HepG2 (cell line): ENCODE data around the gene PPP1R16B. TPM values are rescaled to one million over a fixed set of nuclear protein-coding genes. Genes with fewer than 3 reads are reported as not detected.

Experiments
- ATAC-seq: fragments of 200-7000 bp; cut with Tn5 transposase; 3 replicates; pipeline ENCODE4 v1.9.1; 2020; ENCODE audit warnings: mild to moderate bottlenecking, moderate library complexity
- BruUV-seq: library from RNA; stranded (reverse); fragments of 400-500 nt; replicated peaks from 2 replicates; lab custom pipeline; 2021; lab: Mats Ljungman, UMichigan
- CTCF ChIA-PET: fragments of 300-600 bp; formaldehyde crosslinking; extraction: SDS; loops from one replicate; lab custom pipeline; 2021; ENCODE audit warnings: low total read pairs, inconsistent platforms, low intra/inter-chr PET ratio; lab: Yijun Ruan, JAX
- POLR2A ChIA-PET: fragments of 350-600 bp; sonication (Branson Sonifier 250); formaldehyde crosslinking; loops from one replicate; lab custom pipeline; 2020; ENCODE audit warnings: antibody characterized with exemption, inconsistent platforms; lab: Yijun Ruan, JAX
- DNase-seq: peaks from one replicate; pipeline ENCODE4 v3.0.0-alpha.2; 2015; ENCODE audit warnings: low spot score
- FAIRE-seq: peaks from 3 replicates; lab custom pipeline; 2011; peaks lifted over from hg19 to GRCh38; lab: Jason Lieb, UNC
- H2AFZ ChIP-seq: one replicate; pipeline ENCODE4 v1.6.1; 2011; ENCODE audit warnings: low read length, inconsistent platforms
- H3K27ac ChIP-seq: fragments of 300-600 bp; 3 replicates; pipeline ENCODE4 v1.8.0; 2011; ENCODE audit warnings: mixed run types, mild to moderate bottlenecking, mixed read lengths, low read length, inconsistent platforms; ENCODE audit not compliant: insufficient read depth; ENCODE audit errors: extremely low read length
- H3K27me3 ChIP-seq, 2 experiments: fragments of 200-600 bp in 1 of 2; 2 replicates in 1 of 2; 3 replicates in 1 of 2; pipeline versions ENCODE4 v1.6.0 to v1.8.0; 2011; ENCODE audit warnings: low read length in 2 of 2, mild to moderate bottlenecking in 2 of 2, moderate library complexity in 2 of 2, inconsistent platforms in 1 of 2; ENCODE audit not compliant: insufficient read depth in 2 of 2, control insufficient read depth in 1 of 2
- H3K36me3 ChIP-seq, 2 experiments: fragments of 200-600 bp in 1 of 2; replicated peaks in 1 of 2; 2 replicates in 1 of 2; 3 replicates in 1 of 2; pipeline versions ENCODE4 v1.5.1 to v1.8.0; 2011; ENCODE audit warnings: low read length in 2 of 2, inconsistent platforms in 1 of 2; ENCODE audit not compliant: insufficient read depth in 2 of 2, control insufficient read depth in 1 of 2
- H3K4me1 ChIP-seq: 2 replicates; pipeline ENCODE4 v1.5.1; 2012; ENCODE audit warnings: low read length, inconsistent platforms; ENCODE audit not compliant: insufficient read depth
- H3K4me2 ChIP-seq: 2 replicates; pipeline ENCODE4 v1.6.0; 2011; ENCODE audit warnings: low read depth, low read length, inconsistent platforms
- H3K4me3 ChIP-seq, 3 experiments: fragments of 200-600 bp in 1 of 3; sonication (generic), shearing (Covaris generic) in 1 of 3; replicated peaks in 1 of 3; 2 replicates each; pipeline ENCODE4 v1.5.1; 2011 to 2016; ENCODE audit warnings: low read length in 3 of 3, inconsistent platforms in 2 of 3, low read depth in 2 of 3, mild to moderate bottlenecking in 2 of 3, control low read depth in 1 of 3, mixed read lengths in 1 of 3; ENCODE audit not compliant: insufficient read depth in 1 of 3
- H3K79me2 ChIP-seq: one replicate; pipeline ENCODE4 v1.6.1; 2011; ENCODE audit warnings: low read length, inconsistent platforms; ENCODE audit not compliant: insufficient read depth
- H3K9ac ChIP-seq: 2 replicates; pipeline ENCODE4 v1.6.0; 2011; ENCODE audit warnings: mild to moderate bottlenecking, low read depth, low read length, inconsistent platforms; ENCODE audit not compliant: insufficient read depth
- H3K9me3 ChIP-seq: 2 replicates; pipeline ENCODE4 v1.5.1; 2012; ENCODE audit warnings: mild to moderate bottlenecking, low read length
- H4K20me1 ChIP-seq: 2 replicates; pipeline ENCODE4 v1.6.0; 2011; ENCODE audit warnings: inconsistent platforms, mild to moderate bottlenecking, low read length, moderate library complexity; ENCODE audit not compliant: insufficient read depth
- FOXM1 ChIP-seq: sonication (generic); formaldehyde crosslinking; IDR thresholded peaks from 2 replicates; pipeline ENCODE4 v1.5.0; 2020; ENCODE audit warnings: missing genetic modification reagents
- FOXO4 ChIP-seq: sonication (generic); formaldehyde crosslinking; conservative IDR thresholded peaks from 2 replicates; pipeline ENCODE4 v1.8.1; 2023; ENCODE audit warnings: missing genetic modification reagents
- MAFF ChIP-seq: IDR thresholded peaks from 2 replicates; pipeline ENCODE4 v1.6.1; 2011; ENCODE audit warnings: low read depth, low read length, improper control_type of control experiment
- MAFG ChIP-seq: sonication (generic); formaldehyde crosslinking; IDR thresholded peaks from 2 replicates; pipeline ENCODE4 v1.5.1; 2020; ENCODE audit warnings: mild to moderate bottlenecking, missing genetic modification reagents
- MAFK ChIP-seq, 2 experiments: IDR thresholded peaks in 1 of 2; conservative IDR thresholded peaks in 1 of 2; 2 replicates each; pipeline ENCODE4 v1.6.1; 2011; ENCODE audit warnings: improper control_type of control experiment in 2 of 2, low read length in 2 of 2
- ZNF292 ChIP-seq: sonication (generic); formaldehyde crosslinking; IDR thresholded peaks from 2 replicates; pipeline ENCODE4 v1.8.1; 2022; ENCODE audit warnings: mild to moderate bottlenecking, low read depth, missing genetic modification reagents, borderline replicate concordance
- ZNF496 ChIP-seq: sonication (generic); formaldehyde crosslinking; IDR thresholded peaks from 2 replicates; pipeline ENCODE4 v1.8.1; 2023; ENCODE audit warnings: mild to moderate bottlenecking, moderate library complexity, missing genetic modification reagents; ENCODE audit not compliant: insufficient replicate concordance
- WGBS: methylation state at CpG from one replicate; pipeline ENCODE4 v1.1.6; 2017; ENCODE audit warnings: low lambda C conversion rate; 5-methylcytosine and 5-hydroxymethylcytosine counted together
- in situ Hi-C: cut with HindIII; loops from 2 replicates; pipeline ENCODE4 v1.10.0; 2017; ENCODE audit warnings: low pct_unique_long_range_greater_than_20kb; ENCODE audit not compliant: extremely low pct_ligation_motif_present
- intact Hi-C: fragments of 100-400 bp; cut with micrococcal nuclease; formaldehyde crosslinking; loops from one replicate; pipeline ENCODE4 v1.10.0; 2022; ENCODE audit not compliant: unreplicated experiment
- polyA plus RNA-seq, 8 experiments: library from polyadenylated mRNA; depleted of rRNA in 3 of 8; stranded (reverse) in 7 of 8; unstranded in 1 of 8; fragments of >200 nt; fragmentation: Illumina TruSeq in 4 of 8; extraction: Trizol in 4 of 8; gene quantifications; 2 replicates each; pipeline versions ENCODE4 v1.2.1 to v1.2.3, GENCODE V29; 2011 to 2016; ENCODE audit warnings: low read depth in 4 of 8, missing spikeins in 1 of 8, mixed read lengths in 1 of 8; ENCODE audit not compliant: insufficient read depth in 1 of 8
- total RNA-seq, 5 experiments: library from RNA; depleted of rRNA; stranded (reverse); fragments of >200 nt; fragmentation: Illumina TruSeq; extraction: Trizol; gene quantifications; 2 replicates each; pipeline ENCODE4 v1.2.3, GENCODE V29; 2016; ENCODE audit warnings: low read depth in 1 of 5
- TF ChIP-seq, protein P1 (sequence below): sonication (generic); formaldehyde crosslinking; IDR thresholded peaks from 2 replicates; pipeline ENCODE4 v1.5.0; 2020; ENCODE audit warnings: mild to moderate bottlenecking, missing genetic modification reagents, borderline replicate concordance

Gene PPP1R16B
- total and polyA plus RNA-seq, 2 of the 13 experiments (the other 11 are each of a cell fraction or from before 2014, with no cell fraction given), result 0.02 to 0.11 TPM

DNA sequence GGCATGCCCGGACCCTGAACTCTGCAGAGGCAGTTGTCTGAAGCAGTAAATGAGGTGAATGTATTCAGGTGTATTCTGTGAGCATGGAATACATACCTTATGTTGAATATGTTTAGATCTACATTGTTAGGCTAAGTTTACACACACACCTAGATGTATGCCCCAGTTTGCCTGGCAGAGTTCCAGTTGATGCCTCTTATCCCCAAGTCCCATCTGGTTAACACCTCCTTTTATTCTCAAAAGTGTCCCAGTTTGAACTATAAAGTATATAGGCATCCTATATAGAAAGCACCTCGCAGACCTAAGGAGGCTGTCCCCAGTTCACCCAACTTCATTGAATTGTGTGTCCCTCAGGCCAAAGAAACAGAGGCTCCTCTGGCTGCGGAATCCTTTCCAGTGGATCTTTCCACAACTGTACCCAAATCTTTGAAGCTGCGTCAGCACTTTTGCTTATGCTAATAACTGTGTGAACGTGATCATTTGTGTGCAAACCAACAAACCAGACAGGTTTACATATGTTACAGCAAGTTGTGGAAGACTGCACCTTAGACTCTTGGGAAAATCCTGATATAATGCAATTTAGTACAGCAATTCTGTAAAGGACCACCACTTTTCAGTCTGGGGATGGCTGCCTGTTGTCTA, 151.9 kb downstream of the PPP1R16B start:
- in situ Hi-C loops, result no loop called here
- no TSS peak for BruUV-seq

More for the DNA sequence above, 151.9 kb downstream of the PPP1R16B start:
- no peaks in the 10 kb centered on the region for H3K9me3 ChIP-seq
- ChIA-PET POLR2A (no interaction called here), CTCF (no interaction called here)
- H3K9ac ChIP-seq, result no peak overlapping the region
- no peak overlapping the region for H2AFZ ChIP-seq
- H4K20me1 ChIP-seq, result no peaks in the 10 kb centered on the region
- no peak overlapping the region for H3K4me3 ChIP-seq
- intact Hi-C loops, result no loop called here
- 92% methylated on average over 5 of the region's 5 CpGs for WGBS
- no peak overlapping the region for H3K27ac ChIP-seq
- peaks cover 3 to 10% of the 10 kb centered on the region in 2 experiments for H3K36me3 ChIP-seq
- ATAC-seq, result no peak
- peaks cover 50% of the 10 kb centered on the region for H3K4me1 ChIP-seq
- FAIRE-seq, result no peak
- H3K79me2 ChIP-seq, result no peaks in the 10 kb centered on the region
- no peak for TF ChIP-seq FOXM1 (CRISPR knock-in tag)
- TF ChIP-seq MAFK (conservative IDR thresholded peaks at IDR 0.05 in 1 of 2, IDR thresholded peaks at IDR 0.05 in 1 of 2; ENCODE audit: low read length in 2 of 2), result peak; percentile 87 to 91
- TF ChIP-seq, protein P1, sequence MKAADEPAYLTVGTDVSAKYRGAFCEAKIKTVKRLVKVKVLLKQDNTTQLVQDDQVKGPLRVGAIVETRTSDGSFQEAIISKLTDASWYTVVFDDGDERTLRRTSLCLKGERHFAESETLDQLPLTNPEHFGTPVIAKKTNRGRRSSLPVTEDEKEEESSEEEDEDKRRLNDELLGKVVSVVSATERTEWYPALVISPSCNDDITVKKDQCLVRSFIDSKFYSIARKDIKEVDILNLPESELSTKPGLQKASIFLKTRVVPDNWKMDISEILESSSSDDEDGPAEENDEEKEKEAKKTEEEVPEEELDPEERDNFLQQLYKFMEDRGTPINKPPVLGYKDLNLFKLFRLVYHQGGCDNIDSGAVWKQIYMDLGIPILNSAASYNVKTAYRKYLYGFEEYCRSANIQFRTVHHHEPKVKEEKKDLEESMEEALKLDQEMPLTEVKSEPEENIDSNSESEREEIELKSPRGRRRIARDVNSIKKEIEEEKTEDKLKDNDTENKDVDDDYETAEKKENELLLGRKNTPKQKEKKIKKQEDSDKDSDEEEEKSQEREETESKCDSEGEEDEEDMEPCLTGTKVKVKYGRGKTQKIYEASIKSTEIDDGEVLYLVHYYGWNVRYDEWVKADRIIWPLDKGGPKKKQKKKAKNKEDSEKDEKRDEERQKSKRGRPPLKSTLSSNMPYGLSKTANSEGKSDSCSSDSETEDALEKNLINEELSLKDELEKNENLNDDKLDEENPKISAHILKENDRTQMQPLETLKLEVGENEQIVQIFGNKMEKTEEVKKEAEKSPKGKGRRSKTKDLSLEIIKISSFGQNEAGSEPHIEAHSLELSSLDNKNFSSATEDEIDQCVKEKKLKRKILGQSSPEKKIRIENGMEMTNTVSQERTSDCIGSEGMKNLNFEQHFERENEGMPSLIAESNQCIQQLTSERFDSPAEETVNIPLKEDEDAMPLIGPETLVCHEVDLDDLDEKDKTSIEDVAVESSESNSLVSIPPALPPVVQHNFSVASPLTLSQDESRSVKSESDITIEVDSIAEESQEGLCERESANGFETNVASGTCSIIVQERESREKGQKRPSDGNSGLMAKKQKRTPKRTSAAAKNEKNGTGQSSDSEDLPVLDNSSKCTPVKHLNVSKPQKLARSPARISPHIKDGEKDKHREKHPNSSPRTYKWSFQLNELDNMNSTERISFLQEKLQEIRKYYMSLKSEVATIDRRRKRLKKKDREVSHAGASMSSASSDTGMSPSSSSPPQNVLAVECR (CRISPR knock-in tag), result 0 out of 2 replicates have a peak, but pooled peaks have one; percentile 16
- TF ChIP-seq MAFG (CRISPR knock-in tag), result peak; percentile 26; the same call in 1 of the 2 replicates
- TF ChIP-seq MAFF, result peak; percentile 83
- TF ChIP-seq FOXO4 (CRISPR knock-in tag), result 0 out of 2 replicates have a peak, but pooled peaks have one; percentile 48
- TF ChIP-seq ZNF496, result no peak
- no peak for TF ChIP-seq ZNF292
- DNase-seq, result no peak
- no peaks in the 10 kb centered on the region; a peak in 1 of 5 replicates for H3K27me3 ChIP-seq
- no peak overlapping the region for H3K4me2 ChIP-seq
